NCI-H345 (cell line): Measurements from ENCODE around the gene TMEM202.
"Not testable (repeated sequence)": the region's sequence is repeated elsewhere in the genome, so short reads cannot be mapped to it uniquely, and the experiment has no call there.

Experiments
- DNase-seq: peaks from one replicate; lab custom pipeline; 2025; lab: John Stamatoyannopoulos, UW

The TMEM202 gene, protein sequence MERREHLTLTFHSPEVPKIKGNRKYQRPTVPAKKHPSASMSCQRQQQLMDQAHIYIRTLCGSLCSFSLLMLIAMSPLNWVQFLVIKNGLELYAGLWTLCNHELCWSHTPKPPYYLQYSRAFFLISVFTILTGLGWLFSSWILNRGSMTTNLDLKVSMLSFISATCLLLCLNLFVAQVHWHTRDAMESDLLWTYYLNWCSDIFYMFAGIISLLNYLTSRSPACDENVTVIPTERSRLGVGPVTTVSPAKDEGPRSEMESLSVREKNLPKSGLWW

DNA sequence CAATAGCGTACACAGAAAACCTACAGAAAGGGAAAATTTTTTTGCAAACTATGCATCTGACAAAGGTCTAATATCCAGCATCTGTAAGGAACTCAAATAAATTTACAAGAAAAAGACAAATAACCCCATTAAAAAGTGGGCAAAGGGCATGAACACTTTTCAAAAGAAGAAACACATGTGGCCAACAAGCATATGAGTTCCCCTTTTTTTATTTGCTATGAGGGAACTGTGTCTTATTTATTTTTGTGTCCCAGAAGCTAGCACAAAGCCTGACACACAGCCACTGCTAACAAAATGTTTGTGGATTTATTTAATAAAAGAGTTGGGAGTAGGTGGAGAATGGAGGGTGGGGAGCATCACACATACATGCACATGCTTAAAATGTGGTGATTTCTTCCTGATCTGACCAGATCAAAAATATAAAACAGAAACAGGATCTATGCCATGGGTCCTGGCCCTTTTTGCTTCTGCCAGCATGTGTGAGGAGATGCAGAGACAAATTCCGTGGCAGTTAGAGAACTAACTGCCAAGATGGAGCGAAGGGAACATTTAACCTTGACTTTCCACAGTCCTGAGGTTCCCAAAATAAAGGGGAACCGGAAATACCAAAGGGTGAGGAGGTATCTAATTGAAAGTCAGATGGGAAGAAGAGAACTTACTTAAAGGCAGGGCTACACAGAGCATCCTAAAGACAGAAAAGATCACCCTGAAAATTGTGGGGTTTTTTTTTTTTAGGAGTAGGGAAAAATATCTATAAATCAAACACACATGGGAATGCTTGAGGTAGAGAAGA lies at the start of gene TMEM202:
Gene TMEM202 (plus strand): TSS at position 510 of the 793 bp plus-strand sequence. CDS start 22 bp downstream, at position 532.
- DNase-seq = no peak

DNA sequence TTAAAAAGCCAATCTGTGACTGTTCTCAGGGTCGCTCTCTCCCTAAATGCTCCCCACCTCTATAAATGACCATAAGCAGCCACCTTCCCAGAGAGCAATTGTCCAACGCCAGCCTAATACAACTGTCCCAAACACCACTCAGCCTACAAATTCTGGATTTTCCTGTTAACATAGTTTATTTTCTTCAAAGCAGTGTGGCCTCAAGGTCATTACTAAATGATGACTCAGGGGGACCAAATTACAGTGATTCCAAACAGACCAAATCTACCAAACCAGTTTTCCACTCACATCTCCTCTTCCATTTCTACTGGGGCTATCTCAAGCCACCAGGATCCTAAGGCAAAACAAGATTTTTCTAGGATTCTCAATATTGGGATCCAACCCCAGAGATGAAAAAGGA lies 44.8 kb upstream of the TMEM202 start:
- DNase-seq = no peak

DNA sequence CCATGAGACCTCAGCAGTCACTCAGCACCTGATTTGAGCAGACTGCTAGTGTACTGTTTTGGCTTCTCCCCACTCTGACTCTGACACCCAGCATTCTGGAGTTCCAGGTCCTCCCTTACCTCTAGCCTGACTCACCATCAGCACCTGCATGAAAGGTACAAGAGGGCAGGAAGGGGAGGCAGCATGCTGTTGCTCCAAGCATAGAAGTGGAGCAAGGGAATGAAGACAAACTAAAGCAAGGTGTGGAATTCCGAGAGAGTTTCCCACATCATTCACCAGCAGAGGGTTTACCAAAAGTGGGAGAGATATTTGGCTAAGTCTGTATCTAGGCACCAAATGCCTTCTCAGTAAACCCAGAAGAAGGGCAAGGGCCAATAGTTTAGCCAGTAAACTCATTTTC lies 43.6 kb upstream of the TMEM202 start:
- no peak for DNase-seq

DNA sequence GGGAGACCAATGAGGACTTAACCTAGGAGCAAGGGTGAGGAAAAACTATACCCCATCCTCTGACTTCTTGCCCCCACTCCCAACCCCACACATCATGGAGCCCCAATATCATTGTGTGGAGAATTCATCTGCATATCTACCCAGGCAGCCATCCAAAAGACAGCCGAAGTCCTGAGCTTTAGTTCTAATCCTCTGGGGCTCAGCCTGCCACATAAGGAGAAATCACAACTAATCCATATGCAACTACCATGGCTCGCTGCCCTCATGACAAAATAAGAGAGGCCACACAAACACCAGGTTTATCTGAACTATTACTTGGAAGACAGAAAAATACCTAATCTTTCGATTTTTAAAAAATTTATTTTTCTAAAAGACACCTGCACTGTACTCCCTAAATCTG lies 40.0 kb upstream of the TMEM202 start:
- no peak for DNase-seq

DNA sequence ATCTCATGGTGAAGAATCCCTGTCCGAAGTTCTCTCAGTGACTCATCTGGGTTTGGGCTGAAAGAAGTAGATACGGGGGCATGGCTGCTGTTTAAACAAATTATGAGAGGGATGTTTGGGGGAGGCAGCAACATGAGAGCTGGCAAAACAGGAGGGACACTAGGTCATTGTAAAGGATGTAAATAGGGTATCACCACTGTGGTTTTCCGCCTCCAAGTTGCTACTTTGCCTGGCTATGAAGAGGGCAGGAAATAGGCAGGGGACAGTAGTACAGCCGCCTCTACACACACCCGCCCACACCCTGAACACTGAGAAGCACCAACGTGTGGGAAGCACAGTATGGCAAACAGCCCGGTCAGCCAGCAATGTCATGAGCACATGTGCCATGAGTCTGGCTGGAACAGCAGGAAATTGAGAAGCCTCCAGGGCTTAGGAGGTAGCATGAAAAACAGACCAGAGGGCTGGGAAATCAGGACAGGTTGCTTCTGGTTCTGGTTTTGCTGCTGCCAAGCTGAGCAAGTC lies 39.4 kb upstream of the TMEM202 start:
- DNase-seq = no peak

DNA sequence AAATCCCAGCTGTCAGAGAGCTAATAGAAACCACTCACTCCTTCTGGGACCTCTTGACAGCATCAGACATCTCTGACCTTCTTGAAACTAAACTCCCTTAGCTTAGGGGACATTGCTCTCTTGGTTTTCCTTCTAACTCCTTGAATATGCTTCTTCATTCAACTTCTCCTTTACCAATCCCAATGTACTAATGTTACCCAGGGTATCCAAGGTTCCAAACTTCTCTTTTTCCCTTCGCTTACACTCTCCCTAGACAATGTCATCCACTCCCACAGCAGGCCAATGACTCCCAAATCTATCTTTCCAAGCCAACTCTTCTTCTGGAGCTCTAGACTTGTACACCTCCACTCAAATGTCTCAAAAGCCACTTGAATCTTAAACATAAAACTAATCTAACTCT lies 36.9 kb upstream of the TMEM202 start:
- no peak for DNase-seq

DNA sequence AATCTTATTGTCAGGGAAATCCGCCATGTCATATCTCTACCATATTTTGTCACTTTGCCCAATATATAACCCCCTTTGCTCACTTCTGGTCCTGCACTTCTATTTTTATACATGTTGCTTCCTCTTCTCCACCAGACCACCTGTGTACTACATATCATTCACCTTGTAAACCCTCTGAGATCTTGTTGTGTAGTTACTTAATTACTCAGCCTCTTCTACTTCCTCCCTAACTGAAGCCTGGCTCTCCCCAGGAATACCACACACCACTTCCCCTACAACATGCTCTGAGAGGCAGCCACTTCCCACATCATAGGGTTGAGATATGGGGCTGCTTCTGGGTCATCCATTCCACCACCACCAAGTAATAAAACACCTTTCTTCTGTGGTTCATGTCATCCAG lies 32.3 kb upstream of the TMEM202 start:
- no peak for DNase-seq

DNA sequence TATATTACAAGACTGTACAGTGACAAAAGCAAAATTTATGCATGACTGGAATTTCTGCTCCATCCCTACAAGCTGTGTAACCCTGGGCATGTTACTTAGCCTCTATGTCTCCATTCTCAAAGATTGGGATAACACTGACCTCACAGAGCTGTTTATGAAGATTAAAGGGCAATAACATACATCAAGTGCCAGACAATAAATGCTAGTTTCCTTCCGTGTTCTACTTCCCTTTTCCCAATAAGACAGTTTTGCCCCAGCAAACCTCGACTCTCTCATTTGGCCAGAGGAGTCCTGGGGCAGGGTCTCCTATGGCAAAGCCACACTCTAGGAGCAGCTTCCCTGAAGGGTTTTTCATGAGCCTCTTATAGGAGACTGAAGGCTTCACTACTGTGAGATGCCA lies 29.8 kb upstream of the TMEM202 start:
- no peak for DNase-seq

DNA sequence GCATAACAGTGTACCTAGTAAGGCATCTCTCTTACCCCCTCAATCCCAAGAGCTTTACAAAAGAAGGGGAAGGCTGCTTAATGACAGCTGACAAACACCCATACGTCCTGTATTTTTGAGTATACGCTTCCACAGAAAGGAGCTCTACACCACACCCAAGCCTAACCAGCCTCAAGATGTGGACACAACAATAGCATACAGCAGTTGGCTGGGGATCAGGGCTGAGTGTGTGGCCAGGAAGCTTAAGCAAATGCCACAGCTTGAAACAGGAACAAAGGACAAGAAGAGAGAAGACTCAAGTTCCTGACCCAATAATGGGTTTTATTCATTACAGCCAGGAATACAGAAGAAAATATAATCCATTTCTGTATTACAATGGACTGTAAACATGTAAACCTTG lies 29.2 kb upstream of the TMEM202 start:
- DNase-seq = no peak

DNA sequence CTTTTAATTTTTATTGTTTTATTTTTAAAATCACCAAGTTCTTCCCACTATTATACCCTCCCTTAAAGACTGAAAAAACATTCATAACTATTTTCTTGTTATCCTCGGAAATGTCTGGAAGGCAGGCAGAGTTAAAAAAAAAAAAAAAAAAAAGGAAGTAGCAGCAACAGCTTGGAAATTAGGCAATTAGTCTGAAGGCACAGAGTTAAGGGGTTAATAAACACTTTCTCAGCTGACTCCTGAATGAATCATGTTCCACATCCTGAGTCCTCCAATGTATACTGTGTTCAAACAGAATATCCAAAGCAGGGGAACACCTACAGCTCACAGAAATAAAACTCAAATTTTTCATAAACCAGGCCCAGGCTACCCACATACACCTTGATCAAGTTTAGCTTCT lies 28.1 kb upstream of the TMEM202 start:
- no peak for DNase-seq

DNA sequence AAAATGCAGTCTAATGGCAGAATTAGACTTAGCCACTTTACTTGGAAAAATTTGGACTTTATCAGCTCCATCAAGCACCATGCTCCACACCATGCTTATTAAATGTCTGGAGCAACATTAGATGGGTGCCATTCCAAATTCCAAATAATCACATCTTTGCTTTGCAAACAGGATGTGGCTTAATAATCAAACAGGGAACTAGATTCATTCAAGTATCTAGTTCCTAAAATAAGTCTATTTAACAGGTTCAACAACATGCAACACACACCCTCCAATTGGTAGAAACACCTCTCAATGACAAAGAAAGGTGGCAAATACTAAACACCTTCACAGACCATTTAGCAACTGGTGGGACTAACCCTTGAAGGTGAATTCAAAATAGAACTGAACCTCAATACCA lies 25.7 kb upstream of the TMEM202 start:
- DNase-seq = no peak

DNA sequence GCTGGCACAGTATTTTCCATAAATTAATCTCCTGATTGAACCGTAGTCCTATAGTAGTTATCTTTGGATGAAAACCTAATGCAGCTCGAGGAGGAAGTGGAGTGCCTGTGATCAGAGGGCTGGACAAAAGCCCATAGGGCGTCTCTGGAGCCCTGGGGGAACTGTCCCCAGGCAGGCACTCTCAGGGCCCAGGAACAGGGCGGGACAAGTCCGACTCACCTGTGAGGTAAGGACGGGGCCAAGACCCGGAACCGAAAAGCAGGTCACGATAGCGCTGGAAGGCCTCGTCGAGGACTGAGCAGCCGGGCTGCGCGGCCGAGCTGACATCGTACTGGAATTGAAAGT lies 22.6 kb upstream of the TMEM202 start:
- no peak for DNase-seq

DNA sequence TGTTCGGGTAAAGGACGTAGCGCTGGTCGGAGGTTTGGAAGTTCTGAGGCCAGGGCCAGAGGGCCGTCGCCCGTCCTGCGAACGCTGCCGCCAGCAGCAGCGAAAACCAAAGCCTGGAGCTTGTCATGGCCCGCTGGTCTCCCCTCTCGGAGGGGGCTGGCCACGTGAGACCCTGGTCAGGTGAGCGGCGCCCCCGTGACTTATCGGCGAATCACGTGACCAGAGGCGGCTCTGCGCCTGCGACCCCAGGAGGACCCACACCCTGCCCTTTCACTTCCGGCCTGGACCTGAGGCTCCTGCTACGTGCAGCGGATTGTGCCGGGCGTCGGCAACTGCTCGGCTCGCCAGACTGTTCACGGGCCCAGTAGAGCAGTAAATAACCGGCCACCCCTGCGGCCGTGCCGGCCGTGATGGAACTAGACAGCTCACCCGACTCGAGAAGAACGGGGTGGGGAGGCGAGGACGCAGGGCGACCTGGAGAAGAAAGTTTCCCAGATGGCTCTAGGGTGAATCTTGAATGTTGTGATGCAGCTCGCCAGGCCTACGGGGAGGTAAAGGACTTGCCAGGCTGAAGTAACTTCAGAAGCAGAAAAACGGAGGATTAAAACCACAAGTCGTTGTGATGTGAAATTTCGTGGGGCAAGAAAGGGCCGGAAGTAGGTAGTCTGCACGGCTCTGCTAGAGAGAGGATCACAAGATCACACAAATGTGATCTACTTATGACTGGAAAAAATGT lies 22.1 kb upstream of the TMEM202 start, which contains the start of gene HEXA:
Gene HEXA (minus strand): TSS at position 169 of the 736 bp plus-strand sequence. CDS start 42 bp downstream, at position 127.
- peak; percentile 92 for DNase-seq

DNA sequence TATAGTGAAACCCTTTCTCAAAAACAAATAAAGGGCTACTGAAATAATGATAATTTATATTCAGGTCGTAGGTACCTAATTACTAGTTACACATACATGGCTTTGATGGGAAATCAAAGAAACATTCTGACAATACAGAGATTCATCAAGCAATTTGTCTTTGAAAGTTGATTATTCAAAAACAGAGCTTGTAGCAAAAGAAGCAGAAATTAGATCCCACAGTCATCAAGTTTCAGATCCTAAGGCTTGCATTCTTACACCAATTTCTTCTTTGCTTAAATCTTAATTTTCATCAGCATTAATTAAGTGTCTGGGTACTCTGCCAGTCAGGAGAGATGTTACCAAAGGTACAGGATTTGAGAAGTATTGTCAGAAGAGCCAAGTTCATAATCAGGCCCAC lies 20.8 kb upstream of the TMEM202 start:
- DNase-seq = no peak

DNA sequence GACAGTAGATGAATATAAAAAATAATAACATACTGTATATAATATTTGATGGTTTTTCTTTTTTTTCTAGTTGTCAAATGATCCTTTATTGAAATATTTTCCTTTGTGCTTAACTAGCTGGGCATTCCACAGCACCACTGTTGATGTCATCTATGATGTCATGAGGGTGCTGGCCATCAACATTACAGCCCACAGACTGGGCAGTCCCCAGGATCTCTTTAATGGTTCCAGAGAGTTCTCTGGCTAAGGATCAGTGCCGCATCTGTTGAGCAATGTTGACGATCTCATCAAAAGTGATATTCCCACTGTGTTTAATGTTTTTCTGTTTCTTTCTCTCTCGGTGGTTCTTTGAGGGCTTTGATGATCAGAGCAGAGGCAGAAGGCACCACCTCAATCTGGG lies 19.0 kb upstream of the TMEM202 start:
- DNase-seq = not testable (repeated sequence)

DNA sequence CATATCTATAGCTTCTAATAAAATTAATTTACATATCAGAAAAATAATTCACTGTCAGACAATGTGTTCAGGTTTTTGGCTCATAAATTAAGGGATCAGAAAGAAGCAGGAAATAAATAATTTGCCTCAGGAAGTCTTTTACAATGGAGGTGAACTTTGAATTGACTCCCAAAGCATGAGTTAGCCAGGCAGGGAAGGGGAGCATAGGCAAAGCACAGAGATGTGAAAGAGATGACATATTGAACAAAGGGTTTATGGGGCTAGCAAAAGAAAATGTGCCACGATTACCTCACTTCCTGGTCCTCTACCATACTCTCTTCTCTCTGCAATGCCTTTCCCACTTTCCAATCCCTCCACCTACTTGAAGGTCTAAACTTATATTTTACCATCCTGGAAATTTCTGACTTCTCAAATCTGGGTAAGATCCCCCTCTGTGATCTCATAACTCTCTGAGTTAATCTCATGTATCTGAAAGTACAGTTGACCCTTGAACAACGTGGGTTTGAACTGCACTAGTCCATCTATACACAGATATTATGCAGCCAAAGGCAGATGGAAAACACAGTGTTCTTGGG lies 18.2 kb upstream of the TMEM202 start:
- no peak for DNase-seq

DNA sequence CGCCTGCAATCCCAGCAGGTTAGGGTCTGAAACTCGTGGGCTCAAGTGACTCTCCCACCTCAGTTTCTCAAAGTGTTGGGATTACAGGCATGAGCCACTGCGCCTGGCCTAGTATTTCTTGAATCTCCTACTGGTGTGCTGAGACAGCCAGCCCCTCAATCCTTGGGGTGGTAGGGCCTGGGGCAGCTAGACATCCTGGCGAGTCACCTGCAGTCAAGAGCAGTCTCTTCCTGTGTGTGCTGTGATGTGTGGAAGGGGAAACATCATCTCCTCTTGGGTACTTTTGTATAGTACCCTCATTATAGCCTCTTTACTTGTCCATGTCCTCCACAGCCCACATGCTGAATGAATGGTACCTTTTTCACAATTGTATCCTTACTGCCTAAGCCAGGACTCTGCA lies 17.4 kb upstream of the TMEM202 start:
- DNase-seq = no peak

DNA sequence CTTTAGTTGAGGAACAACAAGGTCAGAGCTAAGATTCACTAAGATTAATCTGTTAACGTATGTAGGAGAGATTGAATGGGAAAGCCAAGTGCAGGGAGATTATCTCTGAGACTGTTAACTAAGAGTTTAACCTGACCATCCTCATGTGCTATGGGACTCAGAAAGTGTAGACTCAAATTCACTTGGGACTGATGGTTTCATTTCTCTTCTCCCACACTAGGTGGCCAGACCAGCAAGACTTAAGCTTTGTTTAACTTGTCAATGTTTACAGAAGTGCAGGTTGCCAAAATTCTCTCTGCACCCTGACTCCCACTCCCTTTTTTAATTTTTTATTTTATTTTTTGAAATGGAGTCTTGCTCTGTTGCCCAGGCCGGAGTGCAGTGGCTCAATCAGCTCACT lies 16.0 kb upstream of the TMEM202 start:
- DNase-seq = no peak

DNA sequence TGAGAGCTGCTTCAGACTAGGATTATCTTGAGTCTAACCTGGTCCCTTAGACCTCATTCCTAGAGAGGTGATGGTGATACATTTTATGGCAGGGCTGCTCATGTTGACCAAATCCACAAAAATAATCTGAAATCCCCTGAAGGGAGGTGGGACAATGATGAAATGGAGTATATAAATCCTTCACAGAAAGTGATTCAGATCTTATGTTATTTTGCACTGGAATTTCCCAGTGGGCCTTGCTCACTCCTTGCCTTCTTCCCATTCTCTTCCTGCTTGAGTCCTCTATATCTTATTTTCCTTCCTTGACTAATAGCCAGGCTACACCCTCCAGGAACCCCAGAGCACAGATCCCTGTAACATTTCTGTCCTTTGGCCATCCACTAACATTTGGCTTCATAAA lies 10.4 kb upstream of the TMEM202 start:
- DNase-seq = no peak

DNA sequence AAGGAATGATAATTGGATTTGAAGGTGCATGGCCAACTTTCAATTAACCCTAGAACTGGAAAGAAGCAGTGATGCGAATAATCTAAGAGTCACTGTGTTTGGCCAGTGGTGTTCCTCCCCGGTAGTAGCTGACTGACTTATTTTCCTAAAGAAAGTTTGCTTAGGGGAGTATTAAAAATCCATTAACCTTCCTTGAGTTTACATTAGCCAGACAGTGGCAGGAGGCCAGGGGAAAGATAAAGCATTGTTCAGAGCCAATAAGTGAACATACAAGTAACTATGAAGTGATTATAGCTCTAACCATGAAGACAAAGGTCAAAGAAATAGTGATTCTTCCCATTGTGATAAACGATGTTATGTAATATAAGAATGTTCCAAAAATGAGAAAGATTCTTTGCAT lies 8.9 kb upstream of the TMEM202 start:
- DNase-seq = no peak

DNA sequence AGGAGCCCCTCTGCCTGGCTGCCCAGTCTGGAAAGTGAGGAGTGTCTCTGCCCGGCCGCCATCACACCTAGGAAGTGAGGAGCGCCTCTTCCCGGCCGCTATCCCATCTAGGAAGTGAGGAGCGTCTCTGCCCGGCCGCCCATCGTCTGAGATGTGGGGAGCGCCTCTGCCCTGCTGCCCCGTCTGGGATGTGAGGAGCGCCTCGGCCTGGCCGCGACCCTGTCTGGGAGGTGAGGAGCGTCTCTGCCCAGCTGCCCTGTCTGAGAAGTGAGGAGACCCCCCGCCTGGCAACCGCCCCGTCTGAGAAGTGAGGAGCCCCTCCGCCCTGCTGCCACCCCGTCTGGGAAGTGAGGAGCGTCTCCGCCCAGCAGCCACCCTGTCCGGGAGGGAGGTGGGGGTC lies 1.8 kb upstream of the TMEM202 start:
- not testable (repeated sequence) for DNase-seq

DNA sequence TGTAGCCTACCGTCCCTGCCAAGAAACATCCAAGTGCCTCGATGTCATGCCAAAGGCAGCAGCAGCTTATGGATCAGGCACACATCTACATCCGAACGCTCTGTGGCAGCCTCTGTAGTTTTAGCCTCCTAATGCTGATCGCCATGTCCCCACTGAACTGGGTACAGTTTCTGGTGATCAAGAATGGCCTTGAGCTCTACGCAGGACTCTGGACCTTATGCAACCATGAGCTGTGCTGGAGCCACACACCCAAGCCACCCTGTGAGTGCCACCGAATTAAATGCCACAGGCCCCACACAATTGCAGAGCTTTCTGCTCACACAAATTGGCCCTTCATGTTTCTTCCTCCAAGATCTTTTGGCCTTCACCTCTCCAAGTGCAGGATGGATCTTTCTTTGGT lies 543 bp downstream of the TMEM202 start:
- no peak for DNase-seq
